Stimulated activated CD8-positive, alpha-beta memory T cell treated with anti-CD3 and anti-CD28 coated beads, Interleukin-2, amount 100 ng/mL, for 48 hours (primary cell): ENCODE results near the gene CBX3.
"Not testable (repeated sequence)": the region's sequence is repeated elsewhere in the genome, so short reads cannot be mapped to it uniquely, and the experiment has no call there.

Experiments used
- DNase-seq, 2 donors: peaks; one replicate each; pipeline ENCODE4 v3.0.0-alpha.2; 2020; ENCODE audit warnings: low read depth in 2 of 2

Gene CBX3

GRCh38 chr7:26202019-26202990, 760 bp downstream of the CBX3 start:
- DNase-seq: peak in 1 of 2 donors; percentile 48

GRCh38 chr7:26203016-26203415, 1.5 kb downstream of the CBX3 start:
- no peak for DNase-seq

- DNase-seq: no peak
Measured at GRCh38 chr7:26208040-26208439, 6.5 kb downstream of the CBX3 start.

- no peak for DNase-seq
Measured at GRCh38 chr7:26212921-26213718, 11.6 kb downstream of the CBX3 start.

- no peak for DNase-seq
Measured at GRCh38 chr7:26213807-26214515, 12.4 kb downstream of the CBX3 start.

- DNase-seq: no peak
Measured at GRCh38 chr7:26216049-26216448, 14.5 kb downstream of the CBX3 start.

GRCh38 chr7:26224359-26224758, 22.8 kb downstream of the CBX3 start:
- DNase-seq: no peak

GRCh38 chr7:26227987-26228386, 26.4 kb downstream of the CBX3 start:
- DNase-seq: no peak

- DNase-seq: no peak
Measured at GRCh38 chr7:26233902-26234511, 32.5 kb downstream of the CBX3 start.

GRCh38 chr7:26237035-26237807, 35.7 kb downstream of the CBX3 start:
- DNase-seq: no peak

GRCh38 chr7:26238032-26238431, 36.5 kb downstream of the CBX3 start:
- no peak for DNase-seq

- no peak for DNase-seq
Measured at GRCh38 chr7:26245150-26245549, 43.6 kb downstream of the CBX3 start.

GRCh38 chr7:26250239-26250638, 48.7 kb downstream of the CBX3 start:
- DNase-seq: no peak

GRCh38 chr7:26261866-26262265, 60.3 kb downstream of the CBX3 start:
- not testable (repeated sequence) for DNase-seq
